H1 (cell line): ENCODE results near the gene ENPP1.

Experiments used
- GTF2F1 ChIP-seq: IDR thresholded peaks from 2 replicates; pipeline ENCODE4 v1.6.1; 2012; ENCODE audit warnings: low read depth, low read length, improper control_type of control experiment, borderline replicate concordance
- RAD21 ChIP-seq, 2 experiments: IDR thresholded peaks in 1 of 2; conservative IDR thresholded peaks in 1 of 2; 2 replicates each; pipeline ENCODE4 v1.6.1; 2011; ENCODE audit warnings: low read depth in 2 of 2, low read length in 2 of 2, improper control_type of control experiment in 1 of 2, inconsistent platforms in 1 of 2, mild to moderate bottlenecking in 1 of 2, moderate library complexity in 1 of 2
- TF ChIP-seq, protein P1 (sequence below), 3 experiments: IDR thresholded peaks; 1 replicate in 2 of 3; 2 replicates in 1 of 3; pipeline versions ENCODE4 v1.5.1 to v1.6.1; 2011; ENCODE audit warnings: low read length in 3 of 3, mild to moderate bottlenecking in 3 of 3, inconsistent platforms in 2 of 3, low read depth in 1 of 3, moderate library complexity in 1 of 3; ENCODE audit not compliant: insufficient read depth in 1 of 3; ENCODE audit errors: control extremely low read depth in 1 of 3

- no peak for TF ChIP-seq RAD21 (IDR thresholded peaks at IDR 0.05 in 1 of 2, conservative IDR thresholded peaks at IDR 0.05 in 1 of 2; ENCODE audit: low read depth in 2 of 2, low read length in 2 of 2)
- TF ChIP-seq GTF2F1 = no peak
- TF ChIP-seq, protein P1, sequence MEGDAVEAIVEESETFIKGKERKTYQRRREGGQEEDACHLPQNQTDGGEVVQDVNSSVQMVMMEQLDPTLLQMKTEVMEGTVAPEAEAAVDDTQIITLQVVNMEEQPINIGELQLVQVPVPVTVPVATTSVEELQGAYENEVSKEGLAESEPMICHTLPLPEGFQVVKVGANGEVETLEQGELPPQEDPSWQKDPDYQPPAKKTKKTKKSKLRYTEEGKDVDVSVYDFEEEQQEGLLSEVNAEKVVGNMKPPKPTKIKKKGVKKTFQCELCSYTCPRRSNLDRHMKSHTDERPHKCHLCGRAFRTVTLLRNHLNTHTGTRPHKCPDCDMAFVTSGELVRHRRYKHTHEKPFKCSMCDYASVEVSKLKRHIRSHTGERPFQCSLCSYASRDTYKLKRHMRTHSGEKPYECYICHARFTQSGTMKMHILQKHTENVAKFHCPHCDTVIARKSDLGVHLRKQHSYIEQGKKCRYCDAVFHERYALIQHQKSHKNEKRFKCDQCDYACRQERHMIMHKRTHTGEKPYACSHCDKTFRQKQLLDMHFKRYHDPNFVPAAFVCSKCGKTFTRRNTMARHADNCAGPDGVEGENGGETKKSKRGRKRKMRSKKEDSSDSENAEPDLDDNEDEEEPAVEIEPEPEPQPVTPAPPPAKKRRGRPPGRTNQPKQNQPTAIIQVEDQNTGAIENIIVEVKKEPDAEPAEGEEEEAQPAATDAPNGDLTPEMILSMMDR (IDR thresholded peaks at IDR 0.05; ENCODE audit: control extremely low read depth in 1 of 3, insufficient read depth in 1 of 3, low read depth in 1 of 3, low read length in 3 of 3) = no peak
Measured at GRCh38 chr6:131937703-131938631, 130.1 kb downstream of the ENPP1 start.
